Effector memory CD4-positive, alpha-beta T cell (primary cell): ENCODE results near the gene PAK5.

ENCODE experiments used
- DNase-seq, 3 donors: peaks; one replicate each; pipeline ENCODE4 v3.0.0-alpha.2; 2020
- H3K27ac ChIP-seq: 2 replicates; pipeline ENCODE4 v1.7.0; 2013; ENCODE audit warnings: mild to moderate bottlenecking, low read length, moderate library complexity; ENCODE audit not compliant: insufficient read depth, poor library complexity, severe bottlenecking
- H3K27me3 ChIP-seq: replicated peaks from 2 replicates; pipeline ENCODE4 v1.7.0; 2013; ENCODE audit warnings: mild to moderate bottlenecking, low read length; ENCODE audit not compliant: insufficient read depth, control insufficient read depth, poor library complexity, severe bottlenecking
- H3K36me3 ChIP-seq: 2 replicates; pipeline ENCODE4 v1.7.0; 2013; ENCODE audit warnings: mild to moderate bottlenecking, low read length, moderate library complexity; ENCODE audit not compliant: control insufficient read depth, insufficient read depth
- H3K4me1 ChIP-seq: 2 replicates; pipeline ENCODE4 v1.7.0; 2013; ENCODE audit warnings: low read length, mild to moderate bottlenecking; ENCODE audit not compliant: control insufficient read depth, insufficient read depth, poor library complexity, severe bottlenecking
- H3K4me3 ChIP-seq: 2 replicates; pipeline ENCODE4 v1.7.0; 2013; ENCODE audit warnings: low read length, low read depth, mild to moderate bottlenecking; ENCODE audit not compliant: insufficient read depth, poor library complexity, severe bottlenecking
- H3K9me3 ChIP-seq: 2 replicates; pipeline ENCODE4 v1.7.0; 2013; ENCODE audit warnings: mild to moderate bottlenecking, low read length, moderate library complexity; ENCODE audit not compliant: control insufficient read depth

The PAK5 gene

DNA sequence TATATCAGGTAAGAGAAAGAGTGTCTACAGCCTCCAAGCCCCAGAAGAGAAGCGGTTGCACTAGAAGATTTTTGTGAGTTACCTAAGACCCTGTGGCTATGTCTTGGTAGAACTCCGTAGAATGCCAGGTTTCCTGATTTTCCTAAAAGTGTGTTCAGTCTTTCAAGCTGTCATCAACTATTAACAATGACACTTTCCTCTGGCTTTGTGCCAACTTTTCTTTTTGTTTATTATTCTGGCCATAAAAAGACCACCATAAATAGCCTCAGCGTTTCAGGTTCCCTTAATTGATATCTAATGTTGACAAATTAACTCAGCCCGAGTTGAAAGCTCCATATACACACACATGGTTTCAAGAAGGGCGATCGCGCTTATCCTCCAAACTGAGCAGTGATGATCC, 1.2 kb downstream of the PAK5 start:
- H3K27me3 ChIP-seq = peaks cover 4% of the 10 kb centered on the region
- H3K27ac ChIP-seq = no peak overlapping the region
- no peaks in the 10 kb centered on the region for H3K9me3 ChIP-seq
- no peaks in the 10 kb centered on the region for H3K4me1 ChIP-seq
- no peak overlapping the region for H3K4me3 ChIP-seq
- no peak for DNase-seq
- no peaks in the 10 kb centered on the region for H3K36me3 ChIP-seq

DNA sequence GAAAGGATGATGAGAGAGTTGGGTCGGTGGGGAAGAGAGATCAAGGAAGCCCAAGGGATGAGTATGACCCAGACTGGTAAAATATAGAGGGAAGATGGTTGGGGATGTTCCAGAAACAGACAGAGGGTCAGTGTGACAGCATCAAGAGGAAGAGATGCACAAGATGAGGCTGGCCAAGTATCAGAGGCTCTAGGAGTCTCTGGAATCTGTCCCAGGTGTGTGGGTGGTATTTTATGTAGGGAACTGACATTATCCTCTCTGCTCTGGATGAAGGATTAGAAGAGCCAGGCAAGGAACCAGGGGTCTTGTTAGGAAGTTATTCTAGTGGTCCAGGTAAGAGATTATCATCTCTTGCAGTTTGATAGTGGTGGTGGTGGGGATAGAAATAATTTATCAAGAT, 3.6 kb downstream of the PAK5 start:
- H3K36me3 ChIP-seq = no peaks in the 10 kb centered on the region
- H3K27ac ChIP-seq = no peak overlapping the region
- peaks cover 4% of the 10 kb centered on the region for H3K27me3 ChIP-seq
- no peaks in the 10 kb centered on the region for H3K9me3 ChIP-seq
- H3K4me3 ChIP-seq = no peak overlapping the region
- H3K4me1 ChIP-seq = no peaks in the 10 kb centered on the region
- DNase-seq = no peak

DNA sequence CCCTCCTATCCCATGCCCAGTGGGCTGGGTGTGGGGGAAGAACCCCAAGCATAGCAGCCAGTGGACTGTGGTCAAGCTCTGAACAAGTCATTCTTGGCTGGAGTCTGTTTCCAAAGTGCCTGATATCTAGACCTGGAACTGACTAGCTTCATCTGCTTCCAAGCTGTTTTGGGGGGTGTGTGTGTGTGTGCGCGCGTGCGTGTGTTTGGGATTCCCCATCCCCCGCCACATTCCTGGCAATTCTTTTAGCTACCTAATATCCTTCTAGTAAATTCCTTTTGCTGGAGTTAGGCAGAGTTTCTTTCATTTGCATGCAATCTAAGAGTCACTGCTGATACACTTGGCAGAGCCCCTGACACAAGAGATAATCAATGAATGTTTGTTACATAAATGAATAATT, 7.8 kb downstream of the PAK5 start:
- DNase-seq = no peak
- H3K4me3 ChIP-seq = no peak overlapping the region
- H3K4me1 ChIP-seq = no peaks in the 10 kb centered on the region
- H3K27me3 ChIP-seq = no peaks in the 10 kb centered on the region
- no peaks in the 10 kb centered on the region for H3K36me3 ChIP-seq
- H3K27ac ChIP-seq = no peak overlapping the region
- no peaks in the 10 kb centered on the region for H3K9me3 ChIP-seq

DNA sequence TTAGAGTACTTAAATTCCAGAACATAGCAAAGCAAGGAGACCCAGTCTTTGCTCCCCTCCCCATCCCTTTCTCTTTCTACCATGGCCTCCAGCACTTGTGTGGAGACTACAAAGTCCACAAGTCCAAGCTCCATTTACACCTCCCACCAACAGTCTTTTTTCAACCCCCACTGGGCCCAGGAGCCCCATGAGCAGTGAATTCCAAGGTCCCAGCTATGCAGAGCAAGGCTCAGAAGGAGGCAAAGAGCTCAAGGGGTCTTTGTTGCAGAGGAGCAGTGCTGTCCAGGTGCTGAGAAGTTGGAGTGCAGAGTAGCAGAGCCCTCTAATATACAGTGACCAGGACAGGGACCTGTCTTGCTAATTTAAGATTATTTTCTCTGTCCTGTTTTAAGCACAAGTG, 9.0 kb downstream of the PAK5 start:
- Histone ChIP-seq H3K36me3 (no peaks in the 10 kb centered on the region), H3K4me3 (no peak overlapping the region), H3K27ac (no peak overlapping the region), H3K9me3 (no peaks in the 10 kb centered on the region), H3K27me3 (no peaks in the 10 kb centered on the region), H3K4me1 (no peaks in the 10 kb centered on the region)
- no peak for DNase-seq

DNA sequence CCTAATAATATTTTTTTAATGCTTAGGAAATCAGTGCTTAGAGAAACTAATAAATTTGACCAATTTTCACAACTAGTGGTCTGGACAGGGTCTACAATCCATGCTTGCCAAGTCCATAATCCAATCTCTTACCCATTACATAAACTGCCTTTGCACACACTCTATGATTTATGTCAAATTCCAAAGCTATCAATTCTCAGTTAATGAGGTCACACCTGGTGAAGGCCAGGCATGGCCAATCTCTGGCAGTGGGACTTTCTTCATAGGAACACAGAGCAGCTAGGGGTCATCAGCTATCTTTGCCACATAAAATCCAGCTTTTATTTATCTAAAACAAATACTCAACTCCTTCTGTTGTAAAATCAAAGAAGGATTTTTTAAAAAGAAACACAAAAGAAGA, 21.2 kb downstream of the PAK5 start:
- no peaks in the 10 kb centered on the region for H3K9me3 ChIP-seq
- no peak for DNase-seq
- no peak overlapping the region for H3K27ac ChIP-seq
- H3K4me3 ChIP-seq = no peak overlapping the region
- no peaks in the 10 kb centered on the region for H3K27me3 ChIP-seq
- H3K4me1 ChIP-seq = no peaks in the 10 kb centered on the region
- no peaks in the 10 kb centered on the region for H3K36me3 ChIP-seq

DNA sequence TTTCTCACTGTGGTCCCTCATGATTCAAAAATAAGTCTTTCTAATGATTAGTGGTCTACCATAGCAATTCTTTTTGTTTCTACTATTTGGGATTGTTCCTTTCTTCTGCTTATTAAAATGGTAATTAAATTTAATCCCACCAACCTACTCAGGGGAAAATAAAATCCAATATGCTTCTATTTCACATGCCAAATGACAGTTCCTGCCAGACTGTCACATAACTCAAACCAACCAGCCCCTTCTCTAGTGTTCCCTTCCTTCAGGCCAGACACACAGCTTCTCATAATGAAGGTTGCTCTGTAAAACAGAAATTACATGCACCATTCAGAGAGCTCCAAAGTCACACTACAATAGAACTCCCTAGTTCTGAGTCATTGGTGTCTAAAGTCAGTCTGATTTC, 23.2 kb downstream of the PAK5 start:
- Histone ChIP-seq H3K4me3 (no peak overlapping the region), H3K27me3 (no peaks in the 10 kb centered on the region), H3K27ac (no peak overlapping the region), H3K4me1 (no peaks in the 10 kb centered on the region), H3K9me3 (no peaks in the 10 kb centered on the region), H3K36me3 (no peaks in the 10 kb centered on the region)
- DNase-seq = no peak

DNA sequence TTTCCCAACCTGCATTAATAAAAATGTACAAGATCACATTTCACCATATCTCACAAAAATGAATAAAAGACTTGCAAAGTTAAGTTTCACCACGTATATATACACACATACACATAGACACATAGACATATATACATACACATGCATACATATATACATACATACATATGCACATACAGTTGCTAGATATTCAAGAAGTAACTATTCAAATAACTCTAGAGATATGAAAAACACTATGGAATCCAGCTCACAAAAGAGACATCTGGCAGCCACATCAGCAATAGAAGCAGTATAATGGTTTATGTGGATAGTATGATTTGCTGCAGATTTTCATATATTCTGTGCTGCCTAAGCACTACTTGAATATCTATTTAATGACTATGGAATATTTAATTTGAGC, 28.1 kb downstream of the PAK5 start:
- Histone ChIP-seq H3K27ac (no peak overlapping the region), H3K27me3 (no peaks in the 10 kb centered on the region), H3K4me1 (no peaks in the 10 kb centered on the region), H3K4me3 (no peak overlapping the region), H3K9me3 (no peaks in the 10 kb centered on the region), H3K36me3 (no peaks in the 10 kb centered on the region)
- no peak for DNase-seq

DNA sequence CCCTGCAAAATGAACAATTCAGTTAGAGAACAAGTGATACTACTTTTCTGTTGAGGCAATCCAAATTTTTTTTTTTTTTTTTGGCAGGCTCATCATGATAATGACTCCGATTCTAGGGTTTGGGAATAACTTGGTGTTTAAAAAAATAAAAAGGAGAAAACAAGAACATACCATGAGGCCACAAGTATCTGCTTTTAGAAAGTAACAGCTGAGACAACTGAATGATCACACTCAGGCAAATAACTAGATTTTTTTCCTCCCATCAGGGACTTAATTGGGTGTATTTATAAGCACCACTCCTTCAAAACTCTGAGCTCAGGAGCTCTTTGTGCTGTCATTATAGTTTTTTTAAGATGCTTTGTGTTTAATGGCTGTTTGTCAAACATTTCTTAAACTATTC, 29.6 kb downstream of the PAK5 start:
- no peaks in the 10 kb centered on the region for H3K9me3 ChIP-seq
- no peaks in the 10 kb centered on the region for H3K27me3 ChIP-seq
- H3K36me3 ChIP-seq = no peaks in the 10 kb centered on the region
- no peak overlapping the region for H3K4me3 ChIP-seq
- no peaks in the 10 kb centered on the region for H3K4me1 ChIP-seq
- DNase-seq = no peak
- no peak overlapping the region for H3K27ac ChIP-seq

DNA sequence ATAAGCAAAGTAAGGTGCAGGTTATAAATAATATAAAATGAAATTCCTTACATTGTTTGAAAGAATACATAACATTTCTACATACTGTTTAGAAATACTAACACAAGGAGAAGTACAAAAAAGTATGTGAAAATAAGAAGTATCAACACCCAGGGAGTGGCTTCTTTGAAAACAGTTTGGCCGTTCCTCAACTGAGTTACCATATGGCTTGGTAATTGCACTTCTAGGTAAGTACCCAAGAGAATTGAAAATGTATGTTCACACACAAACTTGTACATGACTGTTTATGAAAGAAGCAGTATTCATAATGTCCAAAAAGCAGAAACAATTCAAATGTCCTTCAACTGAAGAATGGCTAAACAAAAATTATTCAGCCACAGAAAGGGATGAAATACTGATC, 30.7 kb downstream of the PAK5 start:
- H3K9me3 ChIP-seq = no peaks in the 10 kb centered on the region
- H3K27ac ChIP-seq = no peak overlapping the region
- no peaks in the 10 kb centered on the region for H3K27me3 ChIP-seq
- H3K4me3 ChIP-seq = no peak overlapping the region
- H3K36me3 ChIP-seq = no peaks in the 10 kb centered on the region
- H3K4me1 ChIP-seq = no peaks in the 10 kb centered on the region
- DNase-seq = no peak

DNA sequence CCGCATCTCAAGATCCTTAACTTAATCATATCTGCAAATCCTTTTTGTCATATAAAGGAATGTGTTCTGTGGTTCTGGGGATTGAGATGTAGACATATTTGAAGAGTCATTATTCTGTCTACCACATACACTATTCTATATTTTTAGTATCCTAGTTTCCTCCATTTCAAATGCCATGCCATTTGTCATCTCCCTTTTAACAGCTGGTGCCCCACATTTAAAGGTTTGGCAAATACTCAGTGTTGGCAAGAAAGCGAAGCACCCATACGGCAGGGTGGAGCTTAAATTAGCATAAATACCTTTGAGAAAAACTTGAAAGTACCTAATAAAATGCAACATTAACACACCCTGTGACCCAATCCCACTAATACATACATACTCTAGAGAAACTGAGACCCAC, 31.7 kb downstream of the PAK5 start:
- Histone ChIP-seq H3K9me3 (no peaks in the 10 kb centered on the region), H3K27me3 (no peaks in the 10 kb centered on the region), H3K4me1 (no peaks in the 10 kb centered on the region), H3K4me3 (no peak overlapping the region), H3K36me3 (no peaks in the 10 kb centered on the region), H3K27ac (no peak overlapping the region)
- DNase-seq = no peak

DNA sequence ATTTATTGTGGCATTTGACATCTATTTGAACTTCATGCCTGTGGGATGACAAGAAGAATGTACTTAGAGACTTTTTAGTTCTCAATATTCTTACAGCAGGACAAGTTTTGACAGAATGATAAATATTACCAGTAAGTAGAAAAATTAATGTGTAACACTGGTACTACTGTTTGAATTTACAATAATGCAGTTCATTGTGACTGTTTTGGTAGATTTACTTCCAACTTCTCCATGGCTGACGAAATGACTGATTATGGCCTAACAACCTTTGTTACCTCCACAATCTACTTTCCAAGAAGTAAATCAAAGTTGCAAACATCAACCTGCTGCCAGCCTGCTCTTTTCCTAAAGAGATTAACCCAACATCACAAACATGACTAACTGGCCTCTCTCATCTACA, 38.5 kb downstream of the PAK5 start:
- H3K4me1 ChIP-seq = no peaks in the 10 kb centered on the region
- no peaks in the 10 kb centered on the region for H3K27me3 ChIP-seq
- H3K9me3 ChIP-seq = no peaks in the 10 kb centered on the region
- no peak for DNase-seq
- H3K4me3 ChIP-seq = no peak overlapping the region
- no peaks in the 10 kb centered on the region for H3K36me3 ChIP-seq
- H3K27ac ChIP-seq = no peak overlapping the region
